Esophagus muscularis mucosa (tissue), 4 donors: ENCODE results near the gene IFT81. TPM values are rescaled to one million over a fixed set of nuclear protein-coding genes. Genes with fewer than 3 reads are reported as not detected.

ENCODE experiments used
- DNase-seq: peaks from one replicate; pipeline ENCODE4 v3.0.0-alpha.2; 2017; ENCODE audit errors: extremely low spot score
- H3K27ac ChIP-seq, 4 donors: fragments of 200-600 bp; sonication (generic); replicated peaks in 1 of 4; 1 replicate in 3 of 4; 2 replicates in 1 of 4; pipeline ENCODE4 v1.5.1; 2016 to 2019; ENCODE audit warnings: mild to moderate bottlenecking in 1 of 4
- H3K27me3 ChIP-seq, 4 donors: fragments of 200-600 bp; sonication (generic); one replicate each; pipeline versions ENCODE4 v1.5.1 to v1.6.0; 2016 to 2019
- H3K36me3 ChIP-seq, 4 donors: fragments of 200-600 bp; sonication (generic); one replicate each; pipeline ENCODE4 v1.5.1; 2016 to 2019
- H3K4me1 ChIP-seq, 4 donors: fragments of 200-600 bp; sonication (generic); one replicate each; pipeline ENCODE4 v1.5.1; 2016 to 2019
- H3K4me3 ChIP-seq, 4 donors: fragments of 200-600 bp; sonication (generic); 1 replicate in 2 of 4; 2 replicates in 2 of 4; pipeline ENCODE4 v1.5.1; 2016 to 2019; ENCODE audit warnings: mild to moderate bottlenecking in 4 of 4, moderate library complexity in 1 of 4
- H3K9me3 ChIP-seq, 4 donors: fragments of 200-600 bp; sonication (generic); 1 replicate in 3 of 4; 2 replicates in 1 of 4; pipeline ENCODE4 v1.5.1; 2016 to 2019
- CTCF ChIP-seq, 3 experiments: fragments of 200-600 bp in 2 of 3; fragments of 450-650 bp in 1 of 3; sonication (generic) in 2 of 3; IDR thresholded peaks; one replicate each; pipeline ENCODE4 v1.5.1; 2017 to 2019; ENCODE audit warnings: antibody characterized with exemption in 3 of 3, mild to moderate bottlenecking in 2 of 3, moderate library complexity in 1 of 3
- EP300 ChIP-seq: sonication (generic); formaldehyde crosslinking; IDR thresholded peaks from one replicate; pipeline ENCODE4 v1.6.1; 2017; ENCODE audit warnings: antibody characterized with exemption
- POLR2A ChIP-seq: fragments of 450-650 bp; IDR thresholded peaks from one replicate; pipeline ENCODE4 v1.6.1; 2017; ENCODE audit warnings: antibody characterized with exemption, moderate library complexity, mild to moderate bottlenecking, low read depth
- POLR2AphosphoS5 ChIP-seq, 2 donors: sonication (generic); formaldehyde crosslinking; IDR thresholded peaks; one replicate each; pipeline ENCODE4 v1.6.1; 2017; ENCODE audit warnings: antibody characterized with exemption in 2 of 2
- WGBS: methylation state at CpG from one replicate; pipeline ENCODE4 v1.1.5; 2018; 5-methylcytosine and 5-hydroxymethylcytosine counted together
- intact Hi-C: fragments of 100-400 bp; cut with DNase I; formaldehyde crosslinking; loops from one replicate; pipeline ENCODE4 v1.15.1; 2023
- total RNA-seq, 4 donors: library from RNA; depleted of rRNA; stranded (reverse); fragments of >200 nt; gene quantifications; one replicate each; pipeline versions ENCODE4 v1.1.0 to v1.2.1, GENCODE V29; 2016

The IFT81 gene
- total RNA-seq, 4 donors from 2014 or later = 15.1 to 27.4 (median 15.9) TPM

DNA sequence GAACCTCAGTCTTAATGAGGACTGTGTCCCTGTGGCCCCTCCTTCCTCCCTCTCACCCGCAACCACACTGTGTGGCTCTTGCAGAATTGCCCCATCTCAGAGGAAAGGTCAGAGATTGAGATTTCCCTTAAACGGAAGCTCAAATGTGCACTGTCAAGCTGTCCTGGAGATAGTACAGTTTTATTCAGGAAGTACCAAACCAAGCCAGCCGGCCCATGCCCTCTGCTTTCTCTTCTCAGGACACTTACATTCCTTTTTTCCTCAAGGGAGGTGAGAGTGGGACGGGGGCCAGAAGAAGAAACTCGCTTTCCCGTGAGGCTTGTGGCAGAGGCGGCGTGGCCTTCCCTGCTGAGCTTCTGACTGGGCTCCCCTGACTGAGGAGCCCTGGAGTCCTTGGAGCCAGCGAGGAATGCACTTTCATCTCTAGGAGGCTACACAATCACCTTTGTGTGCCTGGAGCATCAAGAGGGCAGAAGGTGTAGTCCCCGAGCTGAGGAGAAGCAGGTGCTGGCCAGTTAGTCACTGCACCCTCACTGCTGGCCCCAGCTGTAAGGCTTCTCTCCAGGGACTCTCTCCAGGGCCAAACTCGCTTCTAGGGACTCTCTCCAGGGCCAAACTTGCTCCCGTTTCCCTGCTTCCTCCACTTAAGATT is 132.7 kb downstream of the IFT81 start:
- intact Hi-C loops = no loop called here
- Histone ChIP-seq H3K27ac (peak overlapping the region; percentile 28 to 55 (median 50)), H3K4me3 (no peak overlapping the region), H3K36me3 (no peaks in the 10 kb centered on the region), H3K27me3 (no peaks in the 10 kb centered on the region), H3K4me1 (peaks cover 20 to 28% (median 25%) of the 10 kb centered on the region in 4 donors), H3K9me3 (no peaks in the 10 kb centered on the region)
- TF ChIP-seq POLR2A = no peak
- TF ChIP-seq CTCF (IDR thresholded peaks at IDR 0.05) = no peak
- TF ChIP-seq POLR2AphosphoS5 (IDR thresholded peaks at IDR 0.05) = no peak
- no peak for TF ChIP-seq EP300
- 57% methylated on average over 7 of the region's 12 CpGs for WGBS
- no peak for DNase-seq

- 91% methylated on average over 12 of the region's 12 CpGs for WGBS
- intact Hi-C loops = no loop called here
- Histone ChIP-seq H3K27me3 (no peaks in the 10 kb centered on the region), H3K9me3 (no peaks in the 10 kb centered on the region), H3K4me3 (no peak overlapping the region), H3K4me1 (peaks cover 13 to 27% (median 21%) of the 10 kb centered on the region in 4 donors), H3K36me3 (no peaks in the 10 kb centered on the region), H3K27ac (no peak overlapping the region)
- DNase-seq = no peak
- TF ChIP-seq POLR2A (no peak), CTCF (IDR thresholded peaks at IDR 0.05) (no peak), POLR2AphosphoS5 (IDR thresholded peaks at IDR 0.05) (no peak), EP300 (no peak)
These were observed 134.3 kb downstream of the IFT81 start for GRCh38 chr12:110258466-110258865.

GRCh38 chr12:110262442-110263388 is 138.6 kb downstream of the IFT81 start:
- Histone ChIP-seq H3K36me3 (no peaks in the 10 kb centered on the region), H3K27ac (no peak overlapping the region), H3K4me1 (peaks cover 15 to 25% (median 21%) of the 10 kb centered on the region in 4 donors), H3K9me3 (no peaks in the 10 kb centered on the region), H3K4me3 (no peak overlapping the region), H3K27me3 (no peaks in the 10 kb centered on the region)
- WGBS = 86% methylated on average over 17 of the region's 17 CpGs
- intact Hi-C loops = no loop called here
- DNase-seq = no peak
- TF ChIP-seq POLR2A (no peak), EP300 (no peak)

- Histone ChIP-seq H3K36me3 (no peaks in the 10 kb centered on the region), H3K27ac (peak overlapping the region; percentile 62 to 76 (median 64)), H3K4me3 (peak overlapping the region in 1 of 4 donors; percentile 8), H3K27me3 (no peaks in the 10 kb centered on the region), H3K4me1 (peaks cover 43 to 58% (median 55%) of the 10 kb centered on the region in 4 donors), H3K9me3 (no peaks in the 10 kb centered on the region)
- TF ChIP-seq POLR2A (no peak), POLR2AphosphoS5 (IDR thresholded peaks at IDR 0.05) (no peak), EP300 (no peak), CTCF (IDR thresholded peaks at IDR 0.05) (no peak)
- DNase-seq = no peak
- WGBS = 58% methylated on average over 5 of the region's 5 CpGs
- intact Hi-C loops = loop anchor here (5.0 kb wide), 1 partner anchor 39 kb away; no protein-coding TSS in a partner anchor
These were observed 142.3 kb downstream of the IFT81 start for GRCh38 chr12:110266381-110266960.
